Astrocyte (in vitro differentiated cells and primary cell): ENCODE data around the gene TFIP11. TPM values are rescaled to one million over a fixed set of nuclear protein-coding genes. Genes with fewer than 3 reads are reported as not detected.

Experiments used
- DNase-seq: peaks from one replicate; pipeline ENCODE4 v3.0.0-alpha.2; 2010; ENCODE audit warnings: low read depth
- FAIRE-seq: peaks from 2 replicates; lab custom pipeline; 2011; peaks lifted over from hg19 to GRCh38; lab: Jason Lieb, UNC
- H2AFZ ChIP-seq: 2 replicates; pipeline ENCODE4 v1.6.0; 2012; ENCODE audit warnings: low read depth, low read length, inconsistent platforms
- H3K27ac ChIP-seq: 2 replicates; pipeline ENCODE4 v1.5.1; 2011; ENCODE audit warnings: low read depth, low read length, inconsistent platforms
- H3K27me3 ChIP-seq: 2 replicates; pipeline ENCODE4 v1.6.0; 2011; ENCODE audit warnings: low read length, inconsistent platforms; ENCODE audit not compliant: insufficient read depth
- H3K36me3 ChIP-seq: 2 replicates; pipeline ENCODE4 v1.5.1; 2011; ENCODE audit warnings: low read length, inconsistent platforms; ENCODE audit not compliant: insufficient read depth
- H3K4me1 ChIP-seq: 2 replicates; pipeline ENCODE4 v1.5.1; 2011; ENCODE audit warnings: low read length, inconsistent platforms; ENCODE audit not compliant: insufficient read depth
- H3K4me2 ChIP-seq: 2 replicates; pipeline ENCODE4 v1.6.0; 2012; ENCODE audit warnings: low read length, inconsistent platforms
- H3K4me3 ChIP-seq: 2 replicates; pipeline ENCODE4 v1.5.1; 2011; ENCODE audit warnings: low read depth, mild to moderate bottlenecking, low read length, inconsistent platforms; ENCODE audit not compliant: insufficient read depth
- H3K79me2 ChIP-seq: 2 replicates; pipeline ENCODE4 v1.6.0; 2012; ENCODE audit warnings: mild to moderate bottlenecking, low read length, inconsistent platforms; ENCODE audit not compliant: insufficient read depth
- H3K9ac ChIP-seq: 2 replicates; pipeline ENCODE4 v1.6.0; 2012; ENCODE audit warnings: mild to moderate bottlenecking, low read length, inconsistent platforms
- H3K9me3 ChIP-seq: 2 replicates; pipeline ENCODE4 v1.5.1; 2012; ENCODE audit warnings: low read depth, mild to moderate bottlenecking, low read length, inconsistent platforms; ENCODE audit not compliant: insufficient read depth
- H4K20me1 ChIP-seq: 2 replicates; pipeline ENCODE4 v1.6.0; 2012; ENCODE audit warnings: low read length, inconsistent platforms; ENCODE audit not compliant: insufficient read depth
- H3K27ac Mint-ChIP-seq: one replicate; pipeline ENCODE4 v1.8.0; 2021; ENCODE audit warnings: mild to moderate bottlenecking, mixed read lengths; ENCODE audit not compliant: unreplicated experiment
- H3K27me3 Mint-ChIP-seq: one replicate; pipeline ENCODE4 v1.8.0; 2021; ENCODE audit warnings: low read depth, mixed read lengths; ENCODE audit not compliant: unreplicated experiment
- H3K36me3 Mint-ChIP-seq: one replicate; pipeline ENCODE4 v1.8.0; 2021; ENCODE audit warnings: low read depth, mixed read lengths; ENCODE audit not compliant: unreplicated experiment
- H3K4me1 Mint-ChIP-seq: one replicate; pipeline ENCODE4 v1.8.0; 2021; ENCODE audit warnings: low read depth, mixed read lengths; ENCODE audit not compliant: unreplicated experiment
- H3K4me3 Mint-ChIP-seq: one replicate; pipeline ENCODE4 v1.8.0; 2021; ENCODE audit warnings: mild to moderate bottlenecking, moderate library complexity, mixed read lengths; ENCODE audit not compliant: unreplicated experiment
- H3K9me3 Mint-ChIP-seq: one replicate; pipeline ENCODE4 v1.8.0; 2021; ENCODE audit warnings: mild to moderate bottlenecking, mixed read lengths; ENCODE audit not compliant: unreplicated experiment
- CTCF ChIP-seq: IDR thresholded peaks from 2 replicates; pipeline ENCODE4 v1.5.1; 2011; ENCODE audit warnings: low read depth, mild to moderate bottlenecking, inconsistent platforms, low read length, moderate library complexity; ENCODE audit not compliant: insufficient read depth
- EZH2 ChIP-seq: IDR thresholded peaks from 2 replicates; pipeline ENCODE4 v1.6.1; 2012; ENCODE audit warnings: mild to moderate bottlenecking, low read length, inconsistent platforms; ENCODE audit not compliant: insufficient read depth
- total RNA-seq: library from RNA; stranded (reverse); gene quantifications from 2 replicates; pipeline ENCODE4 v1.2.1, GENCODE V29; 2021

Gene TFIP11
- total RNA-seq, 1 donor from 2014 or later = 36.9 TPM

- no peaks in the 10 kb centered on the region for H3K9me3 ChIP-seq
- Mint-ChIP-seq H3K27me3 (no peaks in the 10 kb centered on the region), H3K27ac (no peak overlapping the region), H3K36me3 (peaks cover 18% of the 10 kb centered on the region), H3K4me1 (no peaks in the 10 kb centered on the region), H3K4me3 (no peak overlapping the region), H3K9me3 (no peaks in the 10 kb centered on the region)
- no peak overlapping the region for H3K4me2 ChIP-seq
- FAIRE-seq (no peak), DNase-seq (no peak)
- no peak overlapping the region for H3K9ac ChIP-seq
- H3K4me1 ChIP-seq = no peaks in the 10 kb centered on the region
- no peak overlapping the region for H2AFZ ChIP-seq
- no peaks in the 10 kb centered on the region for H3K27me3 ChIP-seq
- H3K79me2 ChIP-seq = no peaks in the 10 kb centered on the region
- peaks cover 3% of the 10 kb centered on the region for H3K36me3 ChIP-seq
- TF ChIP-seq EZH2 = no peak
- no peak for TF ChIP-seq CTCF
- H4K20me1 ChIP-seq = no peaks in the 10 kb centered on the region
- H3K4me3 ChIP-seq = no peak overlapping the region
- no peak overlapping the region for H3K27ac ChIP-seq
Observed at GRCh38 chr22:26448334-26448733, 63.9 kb downstream of the TFIP11 start.

- Histone ChIP-seq H3K27ac (no peak overlapping the region), H3K27me3 (no peaks in the 10 kb centered on the region), H3K9ac (no peak overlapping the region), H2AFZ (no peak overlapping the region), H3K79me2 (no peaks in the 10 kb centered on the region), H3K4me3 (no peak overlapping the region), H3K4me1 (no peaks in the 10 kb centered on the region), H3K4me2 (no peak overlapping the region), H3K36me3 (no peaks in the 10 kb centered on the region), H4K20me1 (no peaks in the 10 kb centered on the region), H3K9me3 (no peaks in the 10 kb centered on the region)
- H3K36me3 Mint-ChIP-seq = peaks cover 18% of the 10 kb centered on the region
- TF ChIP-seq EZH2 = no peak
- TF ChIP-seq CTCF = no peak
- DNase-seq (no peak), FAIRE-seq (no peak)
- H3K9me3 Mint-ChIP-seq = no peaks in the 10 kb centered on the region
- no peaks in the 10 kb centered on the region for H3K4me1 Mint-ChIP-seq
- no peak overlapping the region for H3K4me3 Mint-ChIP-seq
- no peaks in the 10 kb centered on the region for H3K27me3 Mint-ChIP-seq
- H3K27ac Mint-ChIP-seq = no peak overlapping the region
Observed at GRCh38 chr22:26447584-26448329, 64.5 kb downstream of the TFIP11 start.

GRCh38 chr22:26446808-26447515, 65.3 kb downstream of the TFIP11 start:
- no peaks in the 10 kb centered on the region for H3K27me3 Mint-ChIP-seq
- no peaks in the 10 kb centered on the region for H3K79me2 ChIP-seq
- H3K27ac ChIP-seq = no peak overlapping the region
- no peak overlapping the region for H3K4me3 Mint-ChIP-seq
- no peaks in the 10 kb centered on the region for H4K20me1 ChIP-seq
- no peaks in the 10 kb centered on the region for H3K9me3 ChIP-seq
- no peak overlapping the region for H3K4me2 ChIP-seq
- no peak overlapping the region for H2AFZ ChIP-seq
- no peak overlapping the region for H3K27ac Mint-ChIP-seq
- no peaks in the 10 kb centered on the region for H3K9me3 Mint-ChIP-seq
- peaks cover 18% of the 10 kb centered on the region for H3K36me3 Mint-ChIP-seq
- no peak overlapping the region for H3K4me3 ChIP-seq
- H3K4me1 ChIP-seq = no peaks in the 10 kb centered on the region
- DNase-seq (no peak), FAIRE-seq (no peak)
- no peaks in the 10 kb centered on the region for H3K4me1 Mint-ChIP-seq
- H3K9ac ChIP-seq = no peak overlapping the region
- no peaks in the 10 kb centered on the region for H3K27me3 ChIP-seq
- no peaks in the 10 kb centered on the region for H3K36me3 ChIP-seq
- no peak for TF ChIP-seq EZH2
- no peak for TF ChIP-seq CTCF
